HT1080 (cell line): Measurements from ENCODE around the gene HS3ST3B1. TPM values are rescaled to one million over a fixed set of nuclear protein-coding genes. Genes with fewer than 3 reads are reported as not detected.

Experiments used
- DNase-seq: peaks from one replicate; pipeline ENCODE4 v3.0.0-alpha.2; 2015; ENCODE audit warnings: low read depth
- total RNA-seq: library from RNA; depleted of rRNA; stranded (reverse); fragments of >200 nt; shearing (Covaris generic); gene quantifications from 2 replicates; pipeline ENCODE4 v1.2.3, GENCODE V29; 2014

The HS3ST3B1 gene
- total RNA-seq, 1 experiment from 2014 or later = 5.7 TPM

GRCh38 chr17:14320734-14321475 is 20.0 kb downstream of the HS3ST3B1 start:
- no peak for DNase-seq

GRCh38 chr17:14321476-14321949 is 20.6 kb downstream of the HS3ST3B1 start:
- peak; percentile 32 for DNase-seq

- DNase-seq = peak; percentile 37
Measured at GRCh38 chr17:14321980-14322776, 21.3 kb downstream of the HS3ST3B1 start.

- DNase-seq = no peak
Measured at GRCh38 chr17:14323522-14323981, 22.7 kb downstream of the HS3ST3B1 start.

GRCh38 chr17:14325618-14326167 is 24.8 kb downstream of the HS3ST3B1 start:
- DNase-seq = no peak

GRCh38 chr17:14329900-14330491 is 29.1 kb downstream of the HS3ST3B1 start:
- DNase-seq = no peak

- DNase-seq = no peak
Measured at GRCh38 chr17:14330492-14330962, 29.6 kb downstream of the HS3ST3B1 start.

- DNase-seq = no peak
Measured at GRCh38 chr17:14331225-14331981, 30.5 kb downstream of the HS3ST3B1 start.

GRCh38 chr17:14331982-14332298 is 31.1 kb downstream of the HS3ST3B1 start:
- no peak for DNase-seq

GRCh38 chr17:14332331-14332730 is 31.4 kb downstream of the HS3ST3B1 start:
- DNase-seq = no peak

GRCh38 chr17:14333506-14333905 is 32.6 kb downstream of the HS3ST3B1 start:
- no peak for DNase-seq

GRCh38 chr17:14334276-14334840 is 33.5 kb downstream of the HS3ST3B1 start:
- DNase-seq = no peak

GRCh38 chr17:14334919-14335318 is 34.0 kb downstream of the HS3ST3B1 start:
- DNase-seq = no peak

- no peak for DNase-seq
Measured at GRCh38 chr17:14336418-14336817, 35.5 kb downstream of the HS3ST3B1 start.

- DNase-seq = no peak
Measured at GRCh38 chr17:14337596-14338079, 36.8 kb downstream of the HS3ST3B1 start.

- DNase-seq = no peak
Measured at GRCh38 chr17:14340857-14341754, 40.2 kb downstream of the HS3ST3B1 start.

GRCh38 chr17:14341866-14342265 is 41.0 kb downstream of the HS3ST3B1 start:
- no peak for DNase-seq

- no peak for DNase-seq
Measured at GRCh38 chr17:14346801-14347200, 45.9 kb downstream of the HS3ST3B1 start.

- no peak for DNase-seq
Measured at GRCh38 chr17:14351493-14351892, 50.6 kb downstream of the HS3ST3B1 start.
